GM21576 (cell line): ENCODE data around the gene AHI1.

Source experiments
- ATAC-seq: cut with Tn5 transposase; IDR thresholded peaks from one replicate; pipeline ENCODE4 v1.9.1; 2021; ENCODE audit warnings: mild to moderate bottlenecking, moderate library complexity; ENCODE audit not compliant: unreplicated experiment

The AHI1 gene

GRCh38 chr6:135243871-135244796, 253.4 kb downstream of the AHI1 start:
- ATAC-seq = no peak

- no peak for ATAC-seq
Observed at GRCh38 chr6:135240711-135241110, 256.8 kb downstream of the AHI1 start.

GRCh38 chr6:135236732-135237131, 260.8 kb downstream of the AHI1 start:
- ATAC-seq = no peak

GRCh38 chr6:135236319-135236718, 261.2 kb downstream of the AHI1 start:
- no peak for ATAC-seq

GRCh38 chr6:135235716-135236115, 261.8 kb downstream of the AHI1 start:
- no peak for ATAC-seq

GRCh38 chr6:135234492-135234780, 263.1 kb downstream of the AHI1 start:
- no peak for ATAC-seq

GRCh38 chr6:135233686-135234491, 263.7 kb downstream of the AHI1 start:
- peak; percentile 75 for ATAC-seq
